ENCODE data around the gene CDH23. TPM values are rescaled to one million over a fixed set of nuclear protein-coding genes. Genes with fewer than 3 reads are reported as not detected.

CDH23 gene
- total and polyA plus RNA-seq, 9 of the 15 experiments (the other 6 are each of a cell fraction or from before 2014, with no cell fraction given), result 0.18 to 1.2 (median 0.47) TPM

DNA sequence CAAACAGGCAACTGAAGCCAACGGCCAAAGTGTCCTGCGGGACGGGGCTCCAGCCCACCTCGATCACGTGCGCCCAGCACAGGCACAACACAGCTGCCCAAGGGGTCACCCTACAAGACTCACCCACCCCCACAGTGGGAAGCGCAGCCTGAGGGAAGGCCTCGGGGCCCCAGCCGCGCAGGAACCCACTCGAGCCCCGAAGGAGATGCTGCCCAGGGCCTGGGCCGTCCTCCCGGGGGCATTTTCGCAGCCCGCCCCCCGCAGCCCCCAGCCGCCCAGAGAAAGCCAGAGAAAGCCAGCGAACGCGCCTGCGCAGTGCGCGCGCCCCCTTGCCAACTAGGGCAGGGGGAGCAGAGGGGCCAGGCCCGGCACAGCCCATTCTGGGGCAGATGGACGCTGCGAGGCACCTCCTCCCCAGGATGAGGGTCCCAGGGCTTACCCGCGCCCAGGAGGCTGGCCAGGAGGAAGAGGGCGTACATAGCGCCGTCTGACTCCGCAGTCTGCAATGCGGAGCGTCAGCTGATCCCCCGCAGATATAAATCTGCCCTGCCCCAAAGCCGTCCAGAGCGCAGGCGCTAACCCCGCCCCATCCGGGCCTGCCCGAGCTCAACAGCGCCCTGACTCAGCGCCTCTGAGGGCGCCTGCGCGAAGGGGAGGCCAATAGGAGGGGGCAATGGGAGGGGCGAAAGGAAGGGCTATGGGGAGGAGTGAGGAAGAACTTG lies 454.2 kb downstream of the CDH23 start, which contains the start of gene PSAP (continued):
- TF ChIP-seq ARID1B (IDR thresholded peaks at IDR 0.05) (peak; percentile 70), ZNF431 (CRISPR knock-in tag; IDR thresholded peaks at IDR 0.05) (0 out of 2 replicates have a peak, but pooled peaks have one; percentile 31), ZBTB1 (CRISPR knock-in tag; IDR thresholded peaks at IDR 0.05; ENCODE audit: borderline replicate concordance, low read depth) (peak; percentile 72; the same call in 1 of the 2 replicates), ATF3 (IDR thresholded peaks at IDR 0.05) (peak; percentile 89), ATF3 (CRISPR knock-in tag; conservative IDR thresholded peaks at IDR 0.05) (peak; percentile 67), DDX20 (tag; IDR thresholded peaks at IDR 0.05; ENCODE audit: low read depth) (no peak), MLX (CRISPR knock-in tag; conservative IDR thresholded peaks at IDR 0.05) (peak in 1 of 2 experiments; percentile 44; a peak in 1 of 4 replicates), TAF9B (IDR thresholded peaks at IDR 0.05; ENCODE audit: partially characterized antibody) (peak; percentile 98), GABPB1 (CRISPR knock-in tag; IDR thresholded peaks at IDR 0.05) (peak; percentile 80; the same call in 1 of the 2 replicates), BHLHE40 (IDR thresholded peaks at IDR 0.05; ENCODE audit: low read length) (peak; percentile 93), PCBP1 (IDR thresholded peaks at IDR 0.05; ENCODE audit: low read depth, low read length, poor library complexity, severe bottlenecking) (peak; percentile 85), ZNF134 (CRISPR knock-in tag; conservative IDR thresholded peaks at IDR 0.05) (no peak), MITF (IDR thresholded peaks at IDR 0.05) (peak; percentile 94), ESRRA (IDR thresholded peaks at IDR 0.05; ENCODE audit: borderline replicate concordance, low read depth) (peak; percentile 73; the same call in 1 of the 2 replicates), MEIS2 (IDR thresholded peaks at IDR 0.05; ENCODE audit: partially characterized antibody) (peak; percentile 95), SP2 (IDR thresholded peaks at IDR 0.05; ENCODE audit: extremely low read depth, low read depth, low read length, poor library complexity, severe bottlenecking) (no peak), TFE3 (CRISPR knock-in tag; IDR thresholded peaks at IDR 0.05) (peak; percentile 8), HDAC3 (IDR thresholded peaks at IDR 0.05; ENCODE audit: borderline replicate concordance, partially characterized antibody) (peak; percentile 13), RBM22 (IDR thresholded peaks at IDR 0.05; ENCODE audit: low read depth, low read length, poor library complexity, severe bottlenecking) (no peak)
- TF ChIP-seq, protein P1, sequence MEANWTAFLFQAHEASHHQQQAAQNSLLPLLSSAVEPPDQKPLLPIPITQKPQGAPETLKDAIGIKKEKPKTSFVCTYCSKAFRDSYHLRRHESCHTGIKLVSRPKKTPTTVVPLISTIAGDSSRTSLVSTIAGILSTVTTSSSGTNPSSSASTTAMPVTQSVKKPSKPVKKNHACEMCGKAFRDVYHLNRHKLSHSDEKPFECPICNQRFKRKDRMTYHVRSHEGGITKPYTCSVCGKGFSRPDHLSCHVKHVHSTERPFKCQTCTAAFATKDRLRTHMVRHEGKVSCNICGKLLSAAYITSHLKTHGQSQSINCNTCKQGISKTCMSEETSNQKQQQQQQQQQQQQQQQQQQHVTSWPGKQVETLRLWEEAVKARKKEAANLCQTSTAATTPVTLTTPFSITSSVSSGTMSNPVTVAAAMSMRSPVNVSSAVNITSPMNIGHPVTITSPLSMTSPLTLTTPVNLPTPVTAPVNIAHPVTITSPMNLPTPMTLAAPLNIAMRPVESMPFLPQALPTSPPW (CRISPR knock-in tag; IDR thresholded peaks at IDR 0.05), result peak; percentile 97
